HEK293T (cell line): ENCODE results near the gene CAPN6.

Experiments used
- ARNT ChIP-seq: fragments of 450-650 bp; IDR thresholded peaks from 2 replicates; pipeline ENCODE4 v1.6.1; 2017; ENCODE audit warnings: mild to moderate bottlenecking
- BHLHE40 ChIP-seq: fragments of 450-650 bp; IDR thresholded peaks from 2 replicates; pipeline ENCODE4 v1.6.1; 2016; ENCODE audit warnings: mild to moderate bottlenecking, moderate library complexity, borderline replicate concordance
- CTBP1 ChIP-seq: fragments of 450-650 bp; IDR thresholded peaks from 2 replicates; pipeline ENCODE4 v1.6.1; 2016; ENCODE audit warnings: borderline replicate concordance
- ELF4 ChIP-seq: fragments of 450-650 bp; IDR thresholded peaks from 2 replicates; pipeline ENCODE4 v1.6.1; 2017; ENCODE audit warnings: antibody characterized with exemption
- FOXA1 ChIP-seq: fragments of 450-650 bp; IDR thresholded peaks from 2 replicates; pipeline ENCODE4 v1.6.1; 2016; ENCODE audit warnings: mild to moderate bottlenecking
- FOXK2 ChIP-seq: fragments of 450-650 bp; IDR thresholded peaks from 2 replicates; pipeline ENCODE4 v1.6.1; 2016; ENCODE audit warnings: mild to moderate bottlenecking
- FOXM1 ChIP-seq: fragments of 450-650 bp; IDR thresholded peaks from 2 replicates; pipeline ENCODE4 v1.6.1; 2017; ENCODE audit warnings: mild to moderate bottlenecking, borderline replicate concordance
- HDGF ChIP-seq: fragments of 450-650 bp; IDR thresholded peaks from 2 replicates; pipeline ENCODE4 v1.6.1; 2017; ENCODE audit warnings: antibody characterized with exemption, borderline replicate concordance
- LEF1 ChIP-seq: fragments of 450-650 bp; IDR thresholded peaks from 2 replicates; pipeline ENCODE4 v1.6.1; 2017; ENCODE audit warnings: mild to moderate bottlenecking, borderline replicate concordance
- PKNOX1 ChIP-seq: fragments of 450-650 bp; IDR thresholded peaks from 2 replicates; pipeline ENCODE4 v1.6.1; 2016
- SP1 ChIP-seq: fragments of 450-650 bp; IDR thresholded peaks from 2 replicates; pipeline ENCODE4 v1.6.1; 2017
- SUZ12 ChIP-seq: fragments of 450-650 bp; IDR thresholded peaks from 2 replicates; pipeline ENCODE4 v1.6.1; 2016; ENCODE audit warnings: mild to moderate bottlenecking
- TARDBP ChIP-seq: fragments of 450-650 bp; IDR thresholded peaks from 2 replicates; pipeline ENCODE4 v1.6.1; 2016
- ZNF384 ChIP-seq: fragments of 450-650 bp; IDR thresholded peaks from 2 replicates; pipeline ENCODE4 v1.6.1; 2016

- TF ChIP-seq BHLHE40, result no peak
- TF ChIP-seq FOXM1, result no peak
- TF ChIP-seq TARDBP, result no peak
- TF ChIP-seq SUZ12, result no peak
- TF ChIP-seq SP1, result no peak
- no peak for TF ChIP-seq ELF4
- no peak for TF ChIP-seq FOXK2
- TF ChIP-seq ZNF384, result no peak
- TF ChIP-seq PKNOX1, result no peak
- TF ChIP-seq FOXA1, result no peak
- TF ChIP-seq CTBP1, result no peak
- TF ChIP-seq ARNT, result no peak
- TF ChIP-seq LEF1, result no peak
- TF ChIP-seq HDGF, result no peak
Observed at GRCh38 chrX:111319451-111319850, 49.2 kb upstream of the CAPN6 start.
